ENCODE results near the gene ST3GAL3.

The ST3GAL3 gene

GRCh38 chr1:43933386-43934100, 226.2 kb downstream of the ST3GAL3 start, which contains the start of gene ARTN (continued):
- TF ChIP-seq ZBTB11 (tag by site-specific recombination; conservative IDR thresholded peaks at IDR 0.05; ENCODE audit: low read depth) (no peak), ZNF521 (tag by site-specific recombination; IDR thresholded peaks at IDR 0.05) (no peak), ZNF138 (tag by site-specific recombination; IDR thresholded peaks at IDR 0.05; ENCODE audit: borderline replicate concordance) (no peak), RBAK (tag by site-specific recombination; IDR thresholded peaks at IDR 0.05) (no peak), ZNF223 (tag by site-specific recombination; IDR thresholded peaks at IDR 0.05) (no peak), KLF9 (tag by site-specific recombination; IDR thresholded peaks at IDR 0.05; ENCODE audit: low read depth) (peak; percentile 78), KLF8 (tag by site-specific recombination; IDR thresholded peaks at IDR 0.05) (peak; percentile 89), ZNF114 (tag by site-specific recombination; IDR thresholded peaks at IDR 0.05) (no peak), ZNF768 (tag by site-specific recombination; IDR thresholded peaks at IDR 0.05) (no peak), ZSCAN30 (tag by site-specific recombination; IDR thresholded peaks at IDR 0.05) (0 out of 2 replicates have a peak, but pooled peaks have one; percentile 60), ZNF843 (tag by site-specific recombination; IDR thresholded peaks at IDR 0.05) (no peak), ZNF184 (tag by site-specific recombination; IDR thresholded peaks at IDR 0.05) (no peak), ZFP69B (tag by site-specific recombination; IDR thresholded peaks at IDR 0.05) (no peak), ZBTB49 (tag by site-specific recombination; IDR thresholded peaks at IDR 0.05; ENCODE audit: low read depth) (no peak), ZFP41 (tag by site-specific recombination; IDR thresholded peaks at IDR 0.05; ENCODE audit: borderline replicate concordance) (no peak), OVOL3 (tag by site-specific recombination; IDR thresholded peaks at IDR 0.05) (no peak), ZNF629 (tag by site-specific recombination; IDR thresholded peaks at IDR 0.05) (peak; percentile 34; the same call in 1 of the 2 replicates), ZSCAN5A (tag by site-specific recombination; IDR thresholded peaks at IDR 0.05) (no peak), BCL11A (tag by site-specific recombination; IDR thresholded peaks at IDR 0.05; ENCODE audit: low read depth) (no peak), PRDM6 (tag by site-specific recombination; IDR thresholded peaks at IDR 0.05) (no peak), ZNF518A (tag by site-specific recombination; conservative IDR thresholded peaks at IDR 0.05; ENCODE audit: low read depth) (no peak), INSM2 (tag by site-specific recombination; IDR thresholded peaks at IDR 0.05) (no peak), ZNF146 (tag by site-specific recombination; IDR thresholded peaks at IDR 0.05) (0 out of 2 replicates have a peak, but pooled peaks have one; percentile 6), ZNF596 (tag by site-specific recombination; IDR thresholded peaks at IDR 0.05) (no peak)
